ENCODE results near the gene IQUB. TPM values are rescaled to one million over a fixed set of nuclear protein-coding genes. Genes with fewer than 3 reads are reported as not detected.

Gene IQUB
- total and polyA plus RNA-seq, 8 donors, result 0.87 to 3.8 (median 2.1) TPM

GRCh38 chr7:123433665-123434064 lies 100.7 kb downstream of the IQUB start:
- TF ChIP-seq, protein P1, sequence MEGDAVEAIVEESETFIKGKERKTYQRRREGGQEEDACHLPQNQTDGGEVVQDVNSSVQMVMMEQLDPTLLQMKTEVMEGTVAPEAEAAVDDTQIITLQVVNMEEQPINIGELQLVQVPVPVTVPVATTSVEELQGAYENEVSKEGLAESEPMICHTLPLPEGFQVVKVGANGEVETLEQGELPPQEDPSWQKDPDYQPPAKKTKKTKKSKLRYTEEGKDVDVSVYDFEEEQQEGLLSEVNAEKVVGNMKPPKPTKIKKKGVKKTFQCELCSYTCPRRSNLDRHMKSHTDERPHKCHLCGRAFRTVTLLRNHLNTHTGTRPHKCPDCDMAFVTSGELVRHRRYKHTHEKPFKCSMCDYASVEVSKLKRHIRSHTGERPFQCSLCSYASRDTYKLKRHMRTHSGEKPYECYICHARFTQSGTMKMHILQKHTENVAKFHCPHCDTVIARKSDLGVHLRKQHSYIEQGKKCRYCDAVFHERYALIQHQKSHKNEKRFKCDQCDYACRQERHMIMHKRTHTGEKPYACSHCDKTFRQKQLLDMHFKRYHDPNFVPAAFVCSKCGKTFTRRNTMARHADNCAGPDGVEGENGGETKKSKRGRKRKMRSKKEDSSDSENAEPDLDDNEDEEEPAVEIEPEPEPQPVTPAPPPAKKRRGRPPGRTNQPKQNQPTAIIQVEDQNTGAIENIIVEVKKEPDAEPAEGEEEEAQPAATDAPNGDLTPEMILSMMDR (IDR thresholded peaks at IDR 0.05), result no peak
- ATAC-seq (no peak), DNase-seq (no peak)
- Histone ChIP-seq H3K4me3 (no peak overlapping the region), H3K27ac (no peak overlapping the region), H3K4me1 (no peaks in the 10 kb centered on the region), H3K27me3 (no peaks in the 10 kb centered on the region), H3K9me3 (peaks cover 0 to 3% of the 10 kb centered on the region in 2 donors), H3K36me3 (no peaks in the 10 kb centered on the region)
- intact Hi-C loops (cut with DNase I), result no loop called here

DNA sequence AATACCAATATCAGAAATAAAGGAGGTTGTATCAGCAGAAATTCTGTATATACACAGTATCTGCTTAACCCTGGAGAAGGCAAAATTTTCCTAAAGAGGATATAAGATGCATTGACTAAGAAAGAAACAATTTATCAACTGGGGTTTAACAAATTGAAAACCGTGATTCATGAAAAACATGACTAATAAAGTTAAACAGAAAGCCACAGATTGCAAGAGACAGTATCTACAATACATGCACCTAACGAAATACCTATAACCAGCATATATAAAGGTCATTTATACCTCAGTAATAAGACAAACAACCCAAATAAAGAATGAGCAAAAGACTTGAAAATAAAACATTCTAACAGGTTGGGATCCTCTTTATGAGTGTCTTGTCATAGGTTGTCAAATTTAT lies 101.8 kb downstream of the IQUB start:
- ATAC-seq, result no peak
- peaks cover 0 to 7% of the 10 kb centered on the region in 2 donors for H3K9me3 ChIP-seq
- intact Hi-C loops (cut with DNase I), result no loop called here
- DNase-seq, result no peak
- no peaks in the 10 kb centered on the region for H3K27me3 ChIP-seq
- no peak overlapping the region for H3K27ac ChIP-seq
- no peaks in the 10 kb centered on the region for H3K36me3 ChIP-seq
- H3K4me3 ChIP-seq, result no peak overlapping the region
- no peaks in the 10 kb centered on the region for H3K4me1 ChIP-seq
- TF ChIP-seq, protein P1 (IDR thresholded peaks at IDR 0.05), result no peak

GRCh38 chr7:123431075-123431614 lies 103.2 kb downstream of the IQUB start:
- TF ChIP-seq, protein P1 (IDR thresholded peaks at IDR 0.05), result no peak
- Histone ChIP-seq H3K4me3 (no peak overlapping the region), H3K9me3 (peaks cover 0 to 4% of the 10 kb centered on the region in 2 donors), H3K4me1 (no peaks in the 10 kb centered on the region), H3K27ac (no peak overlapping the region), H3K36me3 (no peaks in the 10 kb centered on the region), H3K27me3 (no peaks in the 10 kb centered on the region)
- no peak for ATAC-seq
- intact Hi-C loops (cut with DNase I), result no loop called here
- no peak for DNase-seq

DNA sequence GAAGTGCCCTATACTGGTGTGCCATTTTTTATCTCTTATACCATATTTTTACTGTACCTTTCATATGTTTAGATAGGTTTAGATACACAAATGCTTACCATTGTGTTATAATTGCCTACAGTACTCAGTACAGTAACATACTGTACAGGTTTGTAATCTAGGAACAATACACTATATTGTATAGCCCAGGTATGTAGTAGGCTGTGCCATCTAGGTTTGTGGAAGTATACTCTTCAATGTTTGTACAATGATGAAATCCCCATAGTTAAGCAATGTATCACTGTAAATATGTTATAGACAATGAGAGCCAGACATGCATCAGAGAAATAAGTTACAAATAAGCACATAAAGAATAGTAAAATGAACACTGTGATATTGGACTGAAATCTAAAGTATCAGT lies 109.1 kb downstream of the IQUB start:
- no peaks in the 10 kb centered on the region for H3K36me3 ChIP-seq
- no peaks in the 10 kb centered on the region for H3K4me1 ChIP-seq
- H3K27ac ChIP-seq, result no peak overlapping the region
- TF ChIP-seq, protein P1 (IDR thresholded peaks at IDR 0.05), result no peak
- H3K27me3 ChIP-seq, result no peaks in the 10 kb centered on the region
- H3K4me3 ChIP-seq, result no peak overlapping the region
- DNase-seq, result no peak
- no peak for ATAC-seq
- intact Hi-C loops (cut with DNase I), result no loop called here
- peaks cover 0 to 25% of the 10 kb centered on the region in 2 donors for H3K9me3 ChIP-seq

GRCh38 chr7:123424463-123424862 lies 109.9 kb downstream of the IQUB start:
- intact Hi-C loops (cut with DNase I), result no loop called here
- DNase-seq (no peak), ATAC-seq (no peak)
- Histone ChIP-seq H3K4me3 (no peak overlapping the region), H3K9me3 (peaks cover 0 to 28% of the 10 kb centered on the region in 2 donors), H3K4me1 (no peaks in the 10 kb centered on the region), H3K27ac (no peak overlapping the region), H3K27me3 (no peaks in the 10 kb centered on the region), H3K36me3 (no peaks in the 10 kb centered on the region)
- TF ChIP-seq, protein P1 (IDR thresholded peaks at IDR 0.05), result no peak

Data from left lung (tissue), 10 donors.